ENCODE measurements around the gene BAIAP2L1.

The BAIAP2L1 gene

DNA sequence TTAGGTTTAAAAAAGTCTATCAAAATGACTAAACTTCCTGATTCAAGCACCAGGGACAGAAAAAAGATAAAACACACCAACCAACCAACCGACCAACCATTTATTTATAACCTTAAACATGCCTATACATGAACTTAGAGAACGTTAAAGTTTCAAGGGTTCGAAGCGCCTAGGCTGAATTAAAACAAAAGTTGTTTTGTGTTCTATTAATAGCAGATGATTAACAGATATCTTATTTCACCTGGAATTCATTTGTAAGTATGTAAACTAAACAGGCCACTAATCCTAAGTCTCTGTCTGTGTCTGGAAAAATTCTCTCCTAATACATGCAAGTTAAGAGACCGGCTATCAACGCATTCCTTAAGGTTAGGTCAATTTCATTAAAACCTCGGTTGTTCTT, 1.4 kb downstream of the BAIAP2L1 start:
- no peaks in the 10 kb centered on the region; a peak in 1 of 3 replicates for H3K36me3 ChIP-seq (ENCODE audit: control insufficient read depth in 2 of 2, insufficient read depth in 1 of 2, low read length in 2 of 2)
- peak overlapping the region; percentile 75 for H3K27ac ChIP-seq (ENCODE audit: extremely low read depth, low read depth, low read length)
- no peaks in the 10 kb centered on the region for H3K9me3 ChIP-seq (ENCODE audit: control insufficient read depth, insufficient read depth, low read depth, low read length)
- TF ChIP-seq BCL11B (tag by site-specific recombination; IDR thresholded peaks at IDR 0.05; ENCODE audit: low read depth): no peak
- TF ChIP-seq, protein P1, sequence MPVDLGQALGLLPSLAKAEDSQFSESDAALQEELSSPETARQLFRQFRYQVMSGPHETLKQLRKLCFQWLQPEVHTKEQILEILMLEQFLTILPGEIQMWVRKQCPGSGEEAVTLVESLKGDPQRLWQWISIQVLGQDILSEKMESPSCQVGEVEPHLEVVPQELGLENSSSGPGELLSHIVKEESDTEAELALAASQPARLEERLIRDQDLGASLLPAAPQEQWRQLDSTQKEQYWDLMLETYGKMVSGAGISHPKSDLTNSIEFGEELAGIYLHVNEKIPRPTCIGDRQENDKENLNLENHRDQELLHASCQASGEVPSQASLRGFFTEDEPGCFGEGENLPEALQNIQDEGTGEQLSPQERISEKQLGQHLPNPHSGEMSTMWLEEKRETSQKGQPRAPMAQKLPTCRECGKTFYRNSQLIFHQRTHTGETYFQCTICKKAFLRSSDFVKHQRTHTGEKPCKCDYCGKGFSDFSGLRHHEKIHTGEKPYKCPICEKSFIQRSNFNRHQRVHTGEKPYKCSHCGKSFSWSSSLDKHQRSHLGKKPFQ (tag by site-specific recombination; IDR thresholded peaks at IDR 0.05): no peak
- TF ChIP-seq ZNF335 (tag by site-specific recombination; conservative IDR thresholded peaks at IDR 0.05): 0 out of 2 replicates have a peak, but pooled peaks have one; percentile 23
- no peak for TF ChIP-seq SETDB1 (IDR thresholded peaks at IDR 0.05; ENCODE audit: insufficient read length, low read length)
- no peak for TF ChIP-seq ZNF211 (tag by site-specific recombination; IDR thresholded peaks at IDR 0.05; ENCODE audit: low read depth)
- no peak for TF ChIP-seq ZNF214 (tag by site-specific recombination; IDR thresholded peaks at IDR 0.05; ENCODE audit: borderline replicate concordance)
- no peak for TF ChIP-seq ZBTB21 (tag by site-specific recombination; IDR thresholded peaks at IDR 0.05)
- TF ChIP-seq ZNF777 (tag by site-specific recombination; IDR thresholded peaks at IDR 0.05; ENCODE audit: borderline replicate concordance): no peak
- no peak for TF ChIP-seq ZSCAN30 (tag by site-specific recombination; IDR thresholded peaks at IDR 0.05)
- TF ChIP-seq ZNF626 (tag by site-specific recombination; IDR thresholded peaks at IDR 0.05): no peak
- TF ChIP-seq KLF10 (tag by site-specific recombination; IDR thresholded peaks at IDR 0.05): peak; percentile 16; the same call in 1 of the 2 replicates
- TF ChIP-seq ZNF513 (tag by site-specific recombination; IDR thresholded peaks at IDR 0.05): no peak
- no peak for TF ChIP-seq REST (tag by site-specific recombination; IDR thresholded peaks at IDR 0.05)
- no peak for TF ChIP-seq EGR2 (tag by site-specific recombination; IDR thresholded peaks at IDR 0.05; ENCODE audit: low read depth)
- no peak for TF ChIP-seq HOXD13 (CRISPR knock-in tag; IDR thresholded peaks at IDR 0.05; ENCODE audit: borderline replicate concordance)
- no peak for TF ChIP-seq REPIN1 (tag by site-specific recombination; IDR thresholded peaks at IDR 0.05; ENCODE audit: low read depth)
- peak; percentile 34; the same call in 1 of the 2 replicates for TF ChIP-seq PRDM6 (tag by site-specific recombination; IDR thresholded peaks at IDR 0.05)
- TF ChIP-seq ZNF530 (tag by site-specific recombination; IDR thresholded peaks at IDR 0.05; ENCODE audit: low read depth): no peak
- TF ChIP-seq, protein P2, sequence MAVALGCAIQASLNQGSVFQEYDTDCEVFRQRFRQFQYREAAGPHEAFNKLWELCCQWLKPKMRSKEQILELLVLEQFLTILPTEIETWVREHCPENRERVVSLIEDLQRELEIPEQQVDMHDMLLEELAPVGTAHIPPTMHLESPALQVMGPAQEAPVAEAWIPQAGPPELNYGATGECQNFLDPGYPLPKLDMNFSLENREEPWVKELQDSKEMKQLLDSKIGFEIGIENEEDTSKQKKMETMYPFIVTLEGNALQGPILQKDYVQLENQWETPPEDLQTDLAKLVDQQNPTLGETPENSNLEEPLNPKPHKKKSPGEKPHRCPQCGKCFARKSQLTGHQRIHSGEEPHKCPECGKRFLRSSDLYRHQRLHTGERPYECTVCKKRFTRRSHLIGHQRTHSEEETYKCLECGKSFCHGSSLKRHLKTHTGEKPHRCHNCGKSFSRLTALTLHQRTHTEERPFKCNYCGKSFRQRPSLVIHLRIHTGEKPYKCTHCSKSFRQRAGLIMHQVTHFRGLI (tag by site-specific recombination; IDR thresholded peaks at IDR 0.05): peak; percentile 39; the same call in 1 of the 2 replicates
- TF ChIP-seq ZNF16 (tag by site-specific recombination; IDR thresholded peaks at IDR 0.05; ENCODE audit: low read depth): no peak
- ChIA-PET CTCF (interaction anchor here (0.7 kb wide), 1 partner anchor 378 kb away, joined by 3 read pairs; no protein-coding TSS in a partner anchor), POLR2A (interaction anchor here (0.6 kb wide), 1 partner anchor 1114 kb away, joined by 3 read pairs; no protein-coding TSS in a partner anchor)
- H3K4me3 ChIP-seq (ENCODE audit: low read depth, low read length): peak overlapping the region; percentile 55
- no peaks in the 10 kb centered on the region for H3K4me1 ChIP-seq (ENCODE audit: control insufficient read depth, insufficient read depth, low read length)
